Hepatocyte (in vitro differentiated cells): ENCODE results near the gene DCST2.

ENCODE experiments used
- CTCF ChIP-seq: fragments of 200-600 bp; sonication (generic); IDR thresholded peaks from 2 replicates; pipeline ENCODE4 v1.5.1; 2016; ENCODE audit warnings: antibody characterized with exemption, mild to moderate bottlenecking; ENCODE audit not compliant: poor library complexity
- EZH2phosphoT487 ChIP-seq: fragments of 200-600 bp; sonication (generic); IDR thresholded peaks from one replicate; pipeline ENCODE4 v1.6.1; 2018; ENCODE audit warnings: antibody characterized with exemption, mild to moderate bottlenecking, low read depth, moderate library complexity; ENCODE audit not compliant: unreplicated experiment, severe bottlenecking

GRCh38 chr1:155039308-155039669, 5.7 kb upstream of the DCST2 start:
- TF ChIP-seq EZH2phosphoT487 (no peak), CTCF (no peak)
